ENCODE results near the gene HOXB13. TPM values are rescaled to one million over a fixed set of nuclear protein-coding genes. Genes with fewer than 3 reads are reported as not detected.

Gene HOXB13
- total RNA-seq, 1 donor = not detected

DNA sequence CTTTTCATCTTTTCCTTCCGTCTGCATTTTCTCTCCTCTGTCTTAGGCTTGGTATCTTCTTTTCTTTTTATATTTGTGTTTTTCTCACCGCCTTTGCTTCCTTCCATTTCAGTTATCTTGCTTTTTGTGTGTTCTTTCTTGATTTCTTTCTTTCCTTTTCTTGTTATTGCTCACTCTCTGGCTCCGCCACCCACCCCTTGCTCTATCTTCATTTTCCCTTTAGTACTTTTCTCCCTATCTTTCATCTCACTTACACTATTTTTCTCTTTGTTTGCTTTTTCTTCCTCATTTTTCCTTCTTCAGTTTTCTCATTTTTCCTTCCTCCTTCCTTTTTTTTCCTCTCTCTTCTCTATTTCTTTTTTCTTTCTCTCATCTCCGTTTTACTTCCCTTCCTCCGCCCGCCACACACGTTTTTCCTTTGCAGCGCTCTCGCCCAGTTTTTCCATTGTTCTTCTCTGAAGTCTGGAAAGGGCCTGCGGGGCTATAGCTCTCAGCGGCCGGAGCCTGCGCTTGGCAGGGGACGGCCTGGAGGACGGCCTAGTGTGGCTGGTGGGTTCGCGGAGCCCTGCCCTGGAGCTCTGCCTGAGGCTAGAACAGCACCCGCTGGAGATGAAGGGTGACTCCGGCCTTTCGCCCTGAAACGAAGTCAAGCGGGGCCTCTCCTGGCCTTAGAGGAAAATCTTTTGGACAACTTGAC, 5.2 kb upstream of the HOXB13 start:
- TF ChIP-seq, protein P1, sequence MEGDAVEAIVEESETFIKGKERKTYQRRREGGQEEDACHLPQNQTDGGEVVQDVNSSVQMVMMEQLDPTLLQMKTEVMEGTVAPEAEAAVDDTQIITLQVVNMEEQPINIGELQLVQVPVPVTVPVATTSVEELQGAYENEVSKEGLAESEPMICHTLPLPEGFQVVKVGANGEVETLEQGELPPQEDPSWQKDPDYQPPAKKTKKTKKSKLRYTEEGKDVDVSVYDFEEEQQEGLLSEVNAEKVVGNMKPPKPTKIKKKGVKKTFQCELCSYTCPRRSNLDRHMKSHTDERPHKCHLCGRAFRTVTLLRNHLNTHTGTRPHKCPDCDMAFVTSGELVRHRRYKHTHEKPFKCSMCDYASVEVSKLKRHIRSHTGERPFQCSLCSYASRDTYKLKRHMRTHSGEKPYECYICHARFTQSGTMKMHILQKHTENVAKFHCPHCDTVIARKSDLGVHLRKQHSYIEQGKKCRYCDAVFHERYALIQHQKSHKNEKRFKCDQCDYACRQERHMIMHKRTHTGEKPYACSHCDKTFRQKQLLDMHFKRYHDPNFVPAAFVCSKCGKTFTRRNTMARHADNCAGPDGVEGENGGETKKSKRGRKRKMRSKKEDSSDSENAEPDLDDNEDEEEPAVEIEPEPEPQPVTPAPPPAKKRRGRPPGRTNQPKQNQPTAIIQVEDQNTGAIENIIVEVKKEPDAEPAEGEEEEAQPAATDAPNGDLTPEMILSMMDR (IDR thresholded peaks at IDR 0.05; ENCODE audit: insufficient read depth, low read length) = no peak
- DNase-seq (ENCODE audit: low read depth) = no peak

DNA sequence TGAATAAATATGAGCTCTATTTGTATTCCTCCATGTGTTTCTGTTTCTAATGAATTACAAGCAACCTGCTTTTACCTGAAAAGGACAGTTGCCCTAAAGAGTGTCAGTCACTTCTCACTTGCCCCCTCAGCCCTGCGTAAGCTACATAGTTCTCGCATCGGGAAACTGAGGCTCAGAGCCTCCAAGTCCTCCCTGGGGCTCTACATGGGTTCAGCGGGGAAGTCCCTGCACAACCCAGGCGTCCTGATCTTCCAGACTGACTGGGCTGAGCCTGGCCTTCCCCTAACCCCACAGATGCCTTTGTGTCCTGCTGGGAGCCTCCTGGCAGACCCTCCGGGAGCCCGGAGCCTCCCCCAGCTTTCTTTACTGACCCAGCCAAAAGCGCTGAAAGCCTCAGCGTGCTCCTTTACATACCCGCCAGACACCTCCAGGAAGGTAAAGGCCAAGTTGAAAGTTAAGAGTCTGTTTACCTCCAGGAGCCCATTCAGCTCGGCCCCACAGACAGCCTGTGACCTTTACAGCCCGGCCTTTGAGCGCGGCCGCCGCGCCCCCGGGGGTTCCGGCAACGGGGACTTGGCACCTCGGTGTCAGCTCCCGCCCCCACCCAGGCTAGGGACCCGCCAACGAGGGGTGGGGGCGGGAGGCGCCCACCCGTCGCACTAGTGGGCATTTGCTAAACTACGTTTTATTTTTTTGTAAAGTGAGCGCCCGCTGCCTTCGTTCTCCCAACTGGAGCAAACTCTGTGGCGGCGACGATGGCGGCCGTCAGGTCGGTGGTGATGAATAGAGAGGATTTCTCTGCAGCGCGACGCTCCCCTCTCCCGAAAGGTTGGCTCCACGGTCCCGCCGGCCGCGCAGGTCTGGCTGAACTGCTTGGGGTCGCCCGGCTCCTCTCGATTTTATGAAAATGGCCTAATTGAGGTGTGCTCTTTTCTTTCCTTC, 4.4 kb upstream of the HOXB13 start:
- no peak for DNase-seq (ENCODE audit: low read depth)
- TF ChIP-seq, protein P1 (IDR thresholded peaks at IDR 0.05; ENCODE audit: insufficient read depth, low read length) = no peak
- no peak overlapping the region for H3K4me3 ChIP-seq (ENCODE audit: low read depth, low read length)

More for the DNA sequence above, 5.2 kb upstream of the HOXB13 start:
- H3K4me3 ChIP-seq (ENCODE audit: low read depth, low read length) = no peak overlapping the region

DNA sequence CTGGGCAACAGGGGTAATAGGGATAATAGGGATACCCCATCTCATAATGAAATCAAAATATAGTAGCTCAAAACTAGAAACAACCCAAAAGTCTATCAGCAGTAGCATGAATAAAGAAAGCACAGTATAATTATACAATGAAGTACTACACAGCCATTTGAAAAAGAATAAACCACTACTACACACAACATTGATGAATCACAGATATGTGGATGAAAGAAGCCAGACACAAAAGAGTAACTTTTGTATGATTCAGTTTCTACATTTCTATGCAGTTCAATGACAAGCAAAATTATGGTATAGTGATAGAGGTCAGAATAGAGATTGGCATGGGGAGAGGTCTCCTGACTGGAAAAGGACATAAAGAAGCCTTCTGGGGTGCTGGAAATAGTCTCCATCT, 2.8 kb upstream of the HOXB13 start:
- no peak for DNase-seq (ENCODE audit: low read depth)
- no peak overlapping the region for H3K4me3 ChIP-seq (ENCODE audit: low read depth, low read length)
- TF ChIP-seq, protein P1 (IDR thresholded peaks at IDR 0.05; ENCODE audit: insufficient read depth, low read length) = no peak

DNA sequence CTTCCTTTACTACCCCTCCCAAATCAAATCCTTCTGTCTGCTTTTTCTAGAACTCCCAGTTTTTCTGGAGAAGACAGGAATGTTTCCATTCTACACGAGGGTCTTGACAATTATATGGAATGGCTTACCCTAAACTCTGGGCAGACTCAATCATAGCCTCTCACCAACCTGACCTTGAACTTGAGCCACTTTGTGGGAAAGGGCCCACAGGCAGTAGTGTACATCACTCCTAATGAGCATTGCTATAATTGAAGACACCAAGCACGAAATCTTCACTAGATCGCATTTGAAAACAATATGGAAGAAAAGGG, 1.6 kb upstream of the HOXB13 start:
- DNase-seq (ENCODE audit: low read depth) = no peak
- TF ChIP-seq, protein P1 (IDR thresholded peaks at IDR 0.05; ENCODE audit: insufficient read depth, low read length) = no peak
- no peak overlapping the region for H3K4me3 ChIP-seq (ENCODE audit: low read depth, low read length)

DNA sequence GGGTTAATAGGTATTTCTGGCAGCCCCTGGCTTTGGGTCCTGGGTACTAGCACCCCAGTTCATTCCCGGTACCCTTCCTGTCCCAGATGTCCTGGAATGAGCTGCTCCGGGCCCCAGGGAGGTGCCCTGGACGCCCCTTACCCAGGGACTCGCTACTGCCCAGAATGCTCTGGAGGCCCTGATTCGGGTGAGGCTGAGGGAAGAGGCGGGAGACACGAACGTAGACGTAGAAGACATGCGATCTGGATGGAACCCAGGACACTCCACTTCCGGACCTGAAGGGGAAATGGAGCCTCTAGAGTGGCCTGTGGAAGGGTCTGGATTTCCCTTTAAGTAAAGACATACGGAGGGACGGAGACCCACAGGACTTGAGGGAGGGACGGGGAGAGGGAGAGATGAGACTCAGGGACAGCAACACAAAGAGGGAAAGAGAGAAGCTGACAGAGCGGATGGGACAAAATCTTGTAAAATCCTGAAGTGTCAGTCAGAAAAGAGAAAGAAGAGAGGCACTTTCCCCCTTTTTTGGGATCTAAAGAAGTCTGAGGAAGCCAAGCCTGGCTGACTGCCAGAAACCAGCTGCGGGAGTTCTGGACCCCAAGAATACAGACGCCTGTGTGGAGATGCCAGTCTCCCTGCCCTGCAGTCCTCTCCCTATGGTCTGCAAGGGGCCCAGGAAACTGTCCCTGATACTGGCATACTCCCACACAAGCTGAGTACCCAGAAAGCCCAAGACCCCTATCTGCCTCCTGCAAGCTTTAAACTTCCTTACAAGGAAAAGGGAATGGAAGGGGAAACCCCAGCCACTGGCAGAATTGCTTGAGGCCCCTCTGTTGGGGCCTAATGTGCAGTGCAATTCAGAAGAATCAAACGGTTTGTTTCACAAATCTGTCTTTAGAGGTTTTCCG, 1.0 kb upstream of the HOXB13 start:
- DNase-seq (ENCODE audit: low read depth) = no peak
- TF ChIP-seq, protein P1 (IDR thresholded peaks at IDR 0.05; ENCODE audit: insufficient read depth, low read length) = no peak
- no peak overlapping the region for H3K4me3 ChIP-seq (ENCODE audit: low read depth, low read length)

DNA sequence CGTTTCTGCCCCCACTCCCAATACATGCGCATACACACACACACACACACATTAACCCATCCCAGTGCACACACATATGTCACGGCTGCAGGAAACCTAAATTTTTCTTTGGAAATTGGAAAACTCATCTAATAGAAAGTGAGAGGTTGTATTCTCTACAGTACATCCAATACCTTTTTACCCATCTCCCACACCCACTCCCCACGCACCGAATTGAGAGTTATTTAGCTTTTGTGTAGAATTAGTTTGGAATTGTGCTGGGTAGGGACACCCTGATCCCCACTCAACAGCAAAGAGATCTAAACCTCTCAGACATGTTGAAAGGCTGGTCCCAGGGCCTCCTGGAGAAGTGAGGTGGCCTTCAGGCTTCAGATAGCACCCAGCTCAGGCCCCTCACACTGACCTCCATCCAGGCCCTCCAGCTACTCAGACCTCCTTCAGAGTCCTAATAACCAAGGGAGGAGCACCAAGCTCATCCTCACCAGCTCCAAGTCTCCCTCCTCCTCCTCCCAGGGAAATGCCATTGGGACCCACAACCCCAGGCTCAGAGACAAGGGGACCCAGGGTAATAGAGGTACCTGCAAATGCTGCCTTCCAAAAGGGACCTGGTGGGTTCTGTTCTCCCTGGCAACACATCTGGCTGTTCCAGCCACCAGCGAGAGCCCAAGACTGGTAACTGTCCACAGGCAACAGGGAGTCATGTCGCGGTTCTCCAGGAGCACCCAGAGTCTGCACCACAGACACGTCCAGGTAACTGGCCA, 955 bp downstream of the HOXB13 start:
- H3K4me3 ChIP-seq (ENCODE audit: low read depth, low read length) = no peak overlapping the region
- TF ChIP-seq, protein P1 (IDR thresholded peaks at IDR 0.05; ENCODE audit: insufficient read depth, low read length) = no peak
- DNase-seq (ENCODE audit: low read depth) = no peak
